SU-DHL-6 (cell line): ENCODE measurements around the gene MAP4K5.

ENCODE experiments used
- EZH2phosphoT487 ChIP-seq: fragments of 200-600 bp; sonication (generic), shearing (Covaris generic); conservative IDR thresholded peaks from 2 replicates; pipeline ENCODE4 v1.6.1; 2018; ENCODE audit warnings: mild to moderate bottlenecking, antibody characterized with exemption, low read length, moderate library complexity, mixed read lengths
- TF ChIP-seq, protein P1 (sequence below): fragments of 200-600 bp; sonication (generic); IDR thresholded peaks from one replicate; pipeline ENCODE4 v1.5.1; 2017; ENCODE audit warnings: antibody characterized with exemption, mild to moderate bottlenecking, low read length, moderate library complexity; ENCODE audit not compliant: insufficient read depth, poor library complexity, severe bottlenecking

DNA sequence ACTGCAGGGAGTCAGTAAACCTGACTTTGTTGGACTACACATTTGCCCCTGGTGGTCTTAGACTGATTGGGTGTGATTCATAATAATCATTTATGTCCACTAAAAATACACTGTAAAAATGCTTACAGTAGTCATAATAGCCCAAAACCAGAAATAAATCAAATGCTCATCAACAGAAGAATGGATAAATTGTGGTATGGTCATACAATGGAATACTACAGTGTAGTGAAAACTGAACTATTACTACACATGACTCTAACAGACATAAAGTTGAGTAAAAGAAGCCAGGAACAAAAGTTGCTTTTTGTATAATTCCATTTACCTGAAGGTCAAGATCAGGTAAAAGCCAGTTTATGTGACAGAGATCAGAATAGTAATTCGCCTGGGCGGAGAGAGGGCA, 78.5 kb downstream of the MAP4K5 start:
- TF ChIP-seq, protein P1, sequence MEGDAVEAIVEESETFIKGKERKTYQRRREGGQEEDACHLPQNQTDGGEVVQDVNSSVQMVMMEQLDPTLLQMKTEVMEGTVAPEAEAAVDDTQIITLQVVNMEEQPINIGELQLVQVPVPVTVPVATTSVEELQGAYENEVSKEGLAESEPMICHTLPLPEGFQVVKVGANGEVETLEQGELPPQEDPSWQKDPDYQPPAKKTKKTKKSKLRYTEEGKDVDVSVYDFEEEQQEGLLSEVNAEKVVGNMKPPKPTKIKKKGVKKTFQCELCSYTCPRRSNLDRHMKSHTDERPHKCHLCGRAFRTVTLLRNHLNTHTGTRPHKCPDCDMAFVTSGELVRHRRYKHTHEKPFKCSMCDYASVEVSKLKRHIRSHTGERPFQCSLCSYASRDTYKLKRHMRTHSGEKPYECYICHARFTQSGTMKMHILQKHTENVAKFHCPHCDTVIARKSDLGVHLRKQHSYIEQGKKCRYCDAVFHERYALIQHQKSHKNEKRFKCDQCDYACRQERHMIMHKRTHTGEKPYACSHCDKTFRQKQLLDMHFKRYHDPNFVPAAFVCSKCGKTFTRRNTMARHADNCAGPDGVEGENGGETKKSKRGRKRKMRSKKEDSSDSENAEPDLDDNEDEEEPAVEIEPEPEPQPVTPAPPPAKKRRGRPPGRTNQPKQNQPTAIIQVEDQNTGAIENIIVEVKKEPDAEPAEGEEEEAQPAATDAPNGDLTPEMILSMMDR, result no peak
- no peak for TF ChIP-seq EZH2phosphoT487
